HEK293 (cell line): ENCODE data around the gene IP6K2.

ENCODE experiments used
- CTCF ChIA-PET: fragments of 350-600 bp; formaldehyde crosslinking; extraction: SDS; loops from one replicate; lab custom pipeline; 2021; ENCODE audit warnings: antibody characterized with exemption; lab: Yijun Ruan, JAX
- POLR2A ChIA-PET: fragments of 300-600 bp; formaldehyde crosslinking; extraction: SDS; loops from one replicate; lab custom pipeline; 2020; ENCODE audit warnings: antibody characterized with exemption, inconsistent platforms; lab: Yijun Ruan, JAX
- H3K27ac ChIP-seq: fragments of 200-500 bp; sonication (Bioruptor generic); 2 replicates; pipeline ENCODE4 v1.5.1; 2014; ENCODE audit warnings: low read depth, low read length, control low read depth, inconsistent platforms; ENCODE audit errors: extremely low read depth
- H3K36me3 ChIP-seq, 2 experiments: fragments of 200-500 bp in 1 of 2; sonication (Bioruptor generic) in 1 of 2; 1 replicate in 1 of 2; 2 replicates in 1 of 2; pipeline ENCODE4 v1.5.1; 2014 to 2017; ENCODE audit warnings: inconsistent platforms in 2 of 2, low read length in 2 of 2; ENCODE audit not compliant: control insufficient read depth in 2 of 2, insufficient read depth in 1 of 2
- H3K4me1 ChIP-seq: fragments of 200-500 bp; sonication (Bioruptor generic); 2 replicates; pipeline ENCODE4 v1.5.1; 2014; ENCODE audit warnings: mild to moderate bottlenecking, low read length, inconsistent platforms; ENCODE audit not compliant: control insufficient read depth, insufficient read depth
- H3K4me3 ChIP-seq: 2 replicates; pipeline ENCODE4 v1.5.1; 2011; ENCODE audit warnings: low read depth, mild to moderate bottlenecking, control low read depth, low read length, moderate library complexity
- H3K9me3 ChIP-seq: fragments of 200-500 bp; sonication (Bioruptor generic); 2 replicates; pipeline ENCODE4 v1.5.1; 2014; ENCODE audit warnings: low read depth, low read length, inconsistent platforms; ENCODE audit not compliant: control insufficient read depth, insufficient read depth
- BCL11B ChIP-seq: fragments of 450-650 bp; formaldehyde crosslinking; IDR thresholded peaks from 2 replicates; pipeline ENCODE4 v1.5.1; 2016; ENCODE audit warnings: low read depth, missing biosample characterization, missing genetic modification characterization
- MZF1 ChIP-seq: fragments of 450-650 bp; formaldehyde crosslinking; IDR thresholded peaks from 2 replicates; pipeline ENCODE4 v1.5.1; 2017; ENCODE audit warnings: missing biosample characterization, missing genetic modification characterization, borderline replicate concordance
- PRDM2 ChIP-seq: fragments of 450-650 bp; formaldehyde crosslinking; IDR thresholded peaks from 2 replicates; pipeline ENCODE4 v1.5.1; 2016; ENCODE audit warnings: missing biosample characterization, missing genetic modification characterization, borderline replicate concordance
- PRDM6 ChIP-seq: fragments of 450-650 bp; formaldehyde crosslinking; IDR thresholded peaks from 2 replicates; pipeline ENCODE4 v1.5.1; 2017; ENCODE audit warnings: missing biosample characterization, missing genetic modification characterization
- ZBTB11 ChIP-seq: fragments of 450-650 bp; formaldehyde crosslinking; conservative IDR thresholded peaks from 2 replicates; pipeline ENCODE4 v1.5.1; 2016; ENCODE audit warnings: low read depth, missing biosample characterization, missing genetic modification characterization
- ZFP37 ChIP-seq: fragments of 450-650 bp; formaldehyde crosslinking; IDR thresholded peaks from 2 replicates; pipeline ENCODE4 v1.5.1; 2016; ENCODE audit warnings: missing biosample characterization, missing genetic modification characterization
- ZFP41 ChIP-seq: fragments of 450-650 bp; formaldehyde crosslinking; IDR thresholded peaks from 2 replicates; pipeline ENCODE4 v1.5.1; 2016; ENCODE audit warnings: missing biosample characterization, missing genetic modification characterization, borderline replicate concordance
- ZNF138 ChIP-seq: fragments of 450-650 bp; formaldehyde crosslinking; IDR thresholded peaks from 2 replicates; pipeline ENCODE4 v1.5.1; 2016; ENCODE audit warnings: missing biosample characterization, missing genetic modification characterization, borderline replicate concordance
- ZNF140 ChIP-seq: fragments of 450-650 bp; formaldehyde crosslinking; IDR thresholded peaks from 2 replicates; pipeline ENCODE4 v1.5.1; 2016; ENCODE audit warnings: missing biosample characterization, missing genetic modification characterization
- ZNF157 ChIP-seq: fragments of 450-650 bp; formaldehyde crosslinking; IDR thresholded peaks from 2 replicates; pipeline ENCODE4 v1.5.1; 2016; ENCODE audit warnings: missing biosample characterization, missing genetic modification characterization
- ZNF214 ChIP-seq: fragments of 450-650 bp; formaldehyde crosslinking; IDR thresholded peaks from 2 replicates; pipeline ENCODE4 v1.5.1; 2017; ENCODE audit warnings: missing biosample characterization, mild to moderate bottlenecking, missing genetic modification characterization, borderline replicate concordance
- ZNF221 ChIP-seq: fragments of 450-650 bp; formaldehyde crosslinking; IDR thresholded peaks from 2 replicates; pipeline ENCODE4 v1.5.1; 2017; ENCODE audit warnings: missing biosample characterization, missing genetic modification characterization, borderline replicate concordance
- ZNF223 ChIP-seq: fragments of 450-650 bp; formaldehyde crosslinking; IDR thresholded peaks from 2 replicates; pipeline ENCODE4 v1.5.1; 2016; ENCODE audit warnings: missing biosample characterization, missing genetic modification characterization
- ZNF23 ChIP-seq: fragments of 450-650 bp; formaldehyde crosslinking; IDR thresholded peaks from 2 replicates; pipeline ENCODE4 v1.5.1; 2016; ENCODE audit warnings: missing biosample characterization, missing genetic modification characterization, borderline replicate concordance
- ZNF354C ChIP-seq: fragments of 450-650 bp; formaldehyde crosslinking; IDR thresholded peaks from 2 replicates; pipeline ENCODE4 v1.5.1; 2016; ENCODE audit warnings: missing biosample characterization, missing genetic modification characterization, low read depth, borderline replicate concordance
- ZNF423 ChIP-seq: fragments of 450-650 bp; formaldehyde crosslinking; IDR thresholded peaks from 2 replicates; pipeline ENCODE4 v1.5.1; 2016; ENCODE audit warnings: missing biosample characterization, missing genetic modification characterization
- ZNF530 ChIP-seq: fragments of 450-650 bp; formaldehyde crosslinking; IDR thresholded peaks from 2 replicates; pipeline ENCODE4 v1.5.1; 2016; ENCODE audit warnings: low read depth, missing biosample characterization, missing genetic modification characterization
- ZNF555 ChIP-seq: fragments of 450-650 bp; formaldehyde crosslinking; conservative IDR thresholded peaks from 2 replicates; pipeline ENCODE4 v1.5.1; 2017; ENCODE audit warnings: missing biosample characterization, mild to moderate bottlenecking, missing genetic modification characterization, inconsistent platforms
- ZNF561 ChIP-seq: fragments of 450-650 bp; IDR thresholded peaks from 2 replicates; pipeline ENCODE4 v1.5.1; 2018; ENCODE audit warnings: missing biosample characterization, missing genetic modification characterization, borderline replicate concordance
- ZNF645 ChIP-seq: fragments of 450-650 bp; formaldehyde crosslinking; IDR thresholded peaks from 2 replicates; pipeline ENCODE4; 2016; ENCODE audit warnings: missing biosample characterization, missing genetic modification characterization
- ZNF664 ChIP-seq: fragments of 450-650 bp; formaldehyde crosslinking; IDR thresholded peaks from 2 replicates; pipeline ENCODE4 v1.5.1; 2016; ENCODE audit warnings: missing biosample characterization, missing genetic modification characterization
- ZNF707 ChIP-seq: fragments of 450-650 bp; formaldehyde crosslinking; IDR thresholded peaks from 2 replicates; pipeline ENCODE4 v1.5.1; 2016; ENCODE audit warnings: missing biosample characterization, missing genetic modification characterization
- ZXDB ChIP-seq: fragments of 450-650 bp; formaldehyde crosslinking; IDR thresholded peaks from 2 replicates; pipeline ENCODE4 v1.5.1; 2016; ENCODE audit warnings: missing biosample characterization, missing genetic modification characterization

The IP6K2 gene

GRCh38 chr3:48747706-48748105, 30.7 kb upstream of the IP6K2 start:
- Histone ChIP-seq H3K9me3 (no peaks in the 10 kb centered on the region), H3K36me3 (peaks cover 0 to 20% of the 10 kb centered on the region in 2 experiments; a peak in 2 of 3 replicates), H3K4me3 (no peak overlapping the region), H3K27ac (no peak overlapping the region), H3K4me1 (no peaks in the 10 kb centered on the region)
- CTCF ChIA-PET = interaction anchor here (1.0 to 1.5 kb wide), 2 partner anchors 8 to 11 kb away, joined by 3 read pairs; no protein-coding TSS in a partner anchor
- TF ChIP-seq ZFP37 (tag by site-specific recombination) (no peak), ZNF645 (tag by site-specific recombination) (no peak), ZNF530 (tag by site-specific recombination) (no peak), ZBTB11 (tag by site-specific recombination) (no peak), ZNF157 (no peak), ZXDB (no peak), ZNF140 (tag by site-specific recombination) (no peak), ZNF707 (no peak), ZNF214 (no peak), ZFP41 (tag by site-specific recombination) (no peak), PRDM6 (no peak), ZNF354C (tag by site-specific recombination) (no peak), ZNF221 (tag by site-specific recombination) (no peak), ZNF664 (no peak), ZNF23 (tag by site-specific recombination) (no peak)
- POLR2A ChIA-PET = interaction anchor here (0.6 to 1.4 kb wide), 3 partner anchors 9 to 240 kb away, joined by 3 to 4 read pairs (median 3); no protein-coding TSS in a partner anchor

- CTCF ChIA-PET = interaction anchor here (1.0 to 1.5 kb wide), 2 partner anchors 8 to 11 kb away, joined by 3 read pairs; no protein-coding TSS in a partner anchor
- H3K4me1 ChIP-seq = no peaks in the 10 kb centered on the region
- H3K4me3 ChIP-seq = no peak overlapping the region
- H3K27ac ChIP-seq = no peak overlapping the region
- H3K36me3 ChIP-seq = peaks cover 0 to 18% of the 10 kb centered on the region in 2 experiments; a peak in 2 of 3 replicates
- POLR2A ChIA-PET = interaction anchor here (0.6 to 1.4 kb wide), 2 partner anchors 9 to 138 kb away, joined by 3 to 5 read pairs; partner anchors contain the start of gene UQCRC1
- no peaks in the 10 kb centered on the region for H3K9me3 ChIP-seq
- no peak for TF ChIP-seq ZNF423 (tag by site-specific recombination)
- no peak for TF ChIP-seq PRDM2 (tag by site-specific recombination)
- no peak for TF ChIP-seq ZNF138 (tag by site-specific recombination)
- TF ChIP-seq MZF1 (tag by site-specific recombination) = no peak
- no peak for TF ChIP-seq BCL11B (tag by site-specific recombination)
- TF ChIP-seq ZNF555 (tag by site-specific recombination) = no peak
- no peak for TF ChIP-seq ZNF561 (tag by site-specific recombination)
- TF ChIP-seq ZNF223 = no peak
Measured at GRCh38 chr3:48747015-48747615, 30.1 kb upstream of the IP6K2 start.
